HUES64 (cell line): ENCODE data around the gene CFAP92. TPM values are rescaled to one million over a fixed set of nuclear protein-coding genes. Genes with fewer than 3 reads are reported as not detected.

ENCODE experiments used
- H3K27ac ChIP-seq: 2 replicates; pipeline ENCODE4 v1.7.0; 2013; ENCODE audit warnings: low read depth, low read length, inconsistent platforms
- H3K27me3 ChIP-seq: 2 replicates; pipeline ENCODE4 v1.6.1; 2013; ENCODE audit warnings: mild to moderate bottlenecking, low read length; ENCODE audit not compliant: insufficient read depth
- H3K36me3 ChIP-seq: 2 replicates; pipeline ENCODE4 v1.6.1; 2013; ENCODE audit warnings: mild to moderate bottlenecking, low read length; ENCODE audit not compliant: insufficient read depth
- H3K4me1 ChIP-seq: 2 replicates; pipeline ENCODE4 v1.6.1; 2013; ENCODE audit warnings: mild to moderate bottlenecking, low read length, moderate library complexity; ENCODE audit not compliant: insufficient read depth
- H3K4me3 ChIP-seq: 2 replicates; pipeline ENCODE4 v1.5.1; 2013; ENCODE audit warnings: mild to moderate bottlenecking, low read length, moderate library complexity
- H3K9ac ChIP-seq: 2 replicates; pipeline ENCODE4 v1.6.1; 2013; ENCODE audit warnings: mild to moderate bottlenecking, low read depth, low read length
- H3K9me3 ChIP-seq: 2 replicates; pipeline ENCODE4 v1.6.1; 2013; ENCODE audit warnings: low read depth, low read length; ENCODE audit not compliant: insufficient read depth
- WGBS: fragments of 150-250, 120-280 bp; methylation state at CpG from one replicate; pipeline ENCODE4 v1.1.7; 2013; ENCODE audit warnings: missing lambda C conversion rate; 5-methylcytosine and 5-hydroxymethylcytosine counted together
- polyA plus RNA-seq, 2 experiments: library from polyadenylated mRNA; stranded (reverse); fragments of 50-300 nt; gene quantifications; one replicate each; pipeline ENCODE4 v1.2.3, GENCODE V29; 2013

CFAP92 gene, protein sequence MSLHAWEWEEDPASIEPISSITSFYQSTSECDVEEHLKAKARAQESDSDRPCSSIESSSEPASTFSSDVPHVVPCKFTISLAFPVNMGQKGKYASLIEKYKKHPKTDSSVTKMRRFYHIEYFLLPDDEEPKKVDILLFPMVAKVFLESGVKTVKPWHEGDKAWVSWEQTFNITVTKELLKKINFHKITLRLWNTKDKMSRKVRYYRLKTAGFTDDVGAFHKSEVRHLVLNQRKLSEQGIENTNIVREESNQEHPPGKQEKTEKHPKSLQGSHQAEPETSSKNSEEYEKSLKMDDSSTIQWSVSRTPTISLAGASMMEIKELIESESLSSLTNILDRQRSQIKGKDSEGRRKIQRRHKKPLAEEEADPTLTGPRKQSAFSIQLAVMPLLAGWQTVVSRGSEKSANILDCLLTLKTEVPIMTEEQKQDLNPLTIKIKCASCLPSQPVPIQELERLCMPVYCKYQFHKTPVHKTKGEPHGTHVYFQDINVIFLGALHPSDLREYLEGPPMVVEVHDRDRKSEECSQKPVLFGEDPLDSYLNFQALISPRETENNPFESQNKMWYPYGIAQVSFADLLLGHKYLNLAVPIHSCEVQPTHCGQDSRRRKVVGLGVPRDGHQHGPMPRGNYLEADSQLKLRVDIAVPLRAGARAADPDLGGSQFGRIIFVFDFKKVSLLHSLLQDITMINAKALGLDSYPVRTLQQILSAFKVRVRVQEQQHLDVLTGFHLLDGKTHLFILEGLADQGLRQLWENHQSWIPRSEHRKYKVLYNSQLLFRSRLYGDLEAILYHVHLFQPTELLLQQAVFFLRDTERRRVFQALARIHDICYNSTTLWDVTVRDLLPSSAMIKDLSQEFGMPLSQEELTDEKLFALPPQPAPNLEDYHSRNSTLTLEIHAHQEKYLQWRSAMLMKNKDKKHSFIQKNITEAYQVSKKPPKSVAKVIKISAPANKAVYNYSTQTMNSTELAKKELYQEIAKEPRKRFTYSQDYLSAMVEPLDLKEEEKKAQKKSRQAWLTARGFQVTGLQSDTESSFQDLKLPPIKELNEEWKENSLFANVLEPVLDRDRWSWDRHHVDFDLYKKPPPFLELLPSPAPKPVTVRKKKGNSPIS
- 2.5 TPM for polyA plus RNA-seq (2013, experiment 1 of 2)
- polyA plus RNA-seq (2013, experiment 2 of 2): 4.1 TPM

DNA sequence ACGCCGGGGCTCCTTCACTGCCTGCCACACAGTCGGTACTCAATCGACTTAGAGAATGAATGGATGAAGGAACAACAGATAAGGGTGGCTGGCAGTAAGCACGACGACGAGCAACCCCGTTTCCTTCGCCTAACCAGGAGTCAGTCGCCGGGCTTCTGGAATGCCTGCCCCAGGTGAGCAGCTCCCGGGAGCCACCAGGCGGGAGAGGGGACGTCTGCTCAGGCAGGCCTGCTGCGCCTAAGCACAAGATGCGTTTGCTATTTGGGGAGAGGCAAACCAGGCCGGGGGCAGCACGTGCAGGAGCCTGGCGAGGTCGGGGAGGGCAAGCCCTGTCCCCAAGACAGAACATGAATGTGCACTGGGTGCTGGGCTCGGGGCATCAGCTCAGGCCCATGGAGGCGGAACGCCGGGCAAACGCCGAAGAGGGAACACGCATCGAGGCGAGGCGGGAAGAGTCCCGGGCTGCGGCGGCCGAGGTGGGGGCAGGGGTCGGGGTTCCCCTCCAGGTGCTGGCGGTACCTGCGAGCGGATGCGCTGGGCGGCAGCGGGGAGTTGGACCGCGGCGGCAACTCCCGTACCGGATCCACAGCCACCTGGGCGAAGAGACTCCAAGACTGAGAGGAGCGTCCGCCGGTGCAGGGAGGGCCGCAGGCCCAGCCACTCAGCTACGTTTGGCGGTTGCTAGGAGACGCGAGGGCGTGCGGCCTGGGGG lies at the start of gene CFAP92:
TSS of gene CFAP92 (minus strand) at position 616 of the 712 bp plus-strand sequence. CDS start 772 bp downstream, outside the sequence.
- no peaks in the 10 kb centered on the region for H3K9me3 ChIP-seq
- no peaks in the 10 kb centered on the region for H3K36me3 ChIP-seq
- peak within 1 kb of the TSS; percentile 43 for H3K9ac ChIP-seq
- H3K4me3 ChIP-seq: peak within 1 kb of the TSS; percentile 55
- H3K27ac ChIP-seq: no peak within 1 kb of the TSS
- 2% methylated on average over 57 of the region's 57 CpGs for WGBS
- peaks cover 14% of the 10 kb centered on the region; the same call in 1 of the 2 replicates for H3K4me1 ChIP-seq
- H3K27me3 ChIP-seq: peaks cover 39% of the 10 kb centered on the region

DNA sequence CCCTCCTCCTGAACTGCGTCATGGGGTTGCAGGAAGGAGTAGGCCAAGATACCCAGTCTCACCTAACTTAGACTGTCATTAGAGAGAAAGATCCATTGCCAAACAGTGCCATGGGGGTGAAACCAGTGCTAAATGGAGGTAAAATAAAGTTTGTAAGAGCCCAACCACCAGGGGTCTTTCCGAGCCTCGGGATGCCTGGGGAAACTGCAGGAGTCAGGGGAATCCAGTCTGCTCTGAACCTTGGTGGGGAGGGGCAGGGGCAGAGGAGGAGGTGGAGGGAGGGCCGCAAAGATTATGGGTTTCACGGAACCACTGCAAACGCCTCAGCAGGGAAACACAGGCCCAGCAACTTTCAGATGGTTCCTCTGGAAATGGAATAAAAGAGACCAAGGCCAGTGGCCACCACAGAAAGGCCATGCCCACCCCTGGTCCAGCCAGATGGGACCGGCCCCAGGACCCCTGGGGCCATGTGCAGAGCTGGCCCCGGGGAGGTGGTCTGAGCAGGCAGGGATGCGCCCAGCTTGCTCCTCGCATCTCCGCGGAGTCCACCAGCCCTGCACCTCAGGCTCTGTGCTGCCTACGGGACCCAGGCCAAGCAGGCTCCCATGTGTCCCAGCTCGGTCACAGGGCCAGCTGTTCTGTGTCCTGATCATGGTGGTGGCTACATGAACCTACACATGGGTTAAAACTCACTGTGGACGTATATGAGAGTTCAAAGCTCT lies 46.9 kb upstream of the CFAP92 start:
- no peaks in the 10 kb centered on the region for H3K4me1 ChIP-seq
- H3K27me3 ChIP-seq: peaks cover 3% of the 10 kb centered on the region; the same call in 1 of the 2 replicates
- no peak overlapping the region for H3K9ac ChIP-seq
- no peaks in the 10 kb centered on the region for H3K9me3 ChIP-seq
- H3K36me3 ChIP-seq: no peaks in the 10 kb centered on the region
- H3K4me3 ChIP-seq: no peak overlapping the region
- WGBS: 81% methylated on average over 15 of the region's 15 CpGs
- H3K27ac ChIP-seq: no peak overlapping the region

DNA sequence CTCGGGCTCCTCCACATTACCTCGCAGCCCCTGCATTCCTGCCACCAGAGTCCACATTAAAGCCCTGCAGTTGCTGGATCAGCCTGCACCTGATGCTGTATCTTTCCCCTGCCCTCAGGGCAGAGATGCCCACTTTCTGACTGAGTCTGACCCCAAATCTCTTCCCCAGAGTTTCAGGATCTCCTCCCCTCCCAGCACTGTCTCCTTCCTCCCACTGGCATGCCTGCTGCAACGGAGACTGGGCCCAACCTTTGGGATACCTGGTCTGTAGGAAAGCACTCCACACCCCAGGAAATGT lies 46.1 kb upstream of the CFAP92 start:
- WGBS: 90% methylated on average over 3 of the region's 3 CpGs
- H3K9ac ChIP-seq: no peak overlapping the region

DNA sequence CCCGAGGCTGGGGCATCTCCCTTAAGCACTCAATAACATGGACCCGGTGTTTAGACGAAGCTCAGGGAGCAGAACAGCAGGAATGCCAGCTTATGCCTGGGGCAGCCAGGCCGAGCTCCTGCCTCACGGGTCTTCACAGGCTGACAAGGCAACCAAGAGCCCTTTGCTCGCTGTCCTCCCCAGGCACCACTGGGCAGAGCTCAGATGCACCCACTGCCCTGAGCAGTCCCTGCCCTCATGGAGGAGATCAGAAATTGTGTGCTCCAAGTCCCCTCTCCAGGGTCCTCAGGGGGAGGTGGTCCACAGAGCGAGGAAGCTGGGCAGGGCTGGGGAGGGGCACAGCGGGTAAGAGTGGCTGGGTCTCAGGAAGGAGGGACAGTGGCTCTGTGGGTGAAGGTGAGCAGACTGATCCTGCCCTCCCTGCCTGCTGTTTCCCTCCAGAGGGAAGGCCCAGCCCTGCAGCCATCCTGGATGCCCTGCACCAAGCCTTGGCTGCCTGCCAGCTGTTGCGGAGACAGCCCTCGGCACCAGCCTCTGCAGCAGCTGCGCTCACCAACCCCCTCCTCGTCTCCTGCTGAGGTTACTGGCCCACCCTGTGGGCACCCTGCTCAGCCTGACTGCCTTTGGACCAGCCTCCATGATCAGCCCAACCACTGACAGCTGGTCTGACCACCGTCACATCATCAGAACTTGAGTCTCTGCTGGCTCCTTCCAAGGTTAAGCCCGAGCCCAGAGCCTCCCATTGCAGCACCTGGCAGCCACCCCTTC lies 45.6 kb upstream of the CFAP92 start:
- H3K27ac ChIP-seq: no peak overlapping the region
- H3K4me3 ChIP-seq: no peak overlapping the region
- H3K36me3 ChIP-seq: no peaks in the 10 kb centered on the region
- H3K27me3 ChIP-seq: no peaks in the 10 kb centered on the region
- WGBS: 88% methylated on average over 14 of the region's 14 CpGs
- no peaks in the 10 kb centered on the region for H3K9me3 ChIP-seq
- no peak overlapping the region for H3K9ac ChIP-seq
- H3K4me1 ChIP-seq: no peaks in the 10 kb centered on the region

More for the DNA sequence above, 46.1 kb upstream of the CFAP92 start:
- Histone ChIP-seq H3K4me3 (no peak overlapping the region), H3K27ac (no peak overlapping the region), H3K27me3 (no peaks in the 10 kb centered on the region), H3K36me3 (no peaks in the 10 kb centered on the region), H3K4me1 (no peaks in the 10 kb centered on the region), H3K9me3 (no peaks in the 10 kb centered on the region)

DNA sequence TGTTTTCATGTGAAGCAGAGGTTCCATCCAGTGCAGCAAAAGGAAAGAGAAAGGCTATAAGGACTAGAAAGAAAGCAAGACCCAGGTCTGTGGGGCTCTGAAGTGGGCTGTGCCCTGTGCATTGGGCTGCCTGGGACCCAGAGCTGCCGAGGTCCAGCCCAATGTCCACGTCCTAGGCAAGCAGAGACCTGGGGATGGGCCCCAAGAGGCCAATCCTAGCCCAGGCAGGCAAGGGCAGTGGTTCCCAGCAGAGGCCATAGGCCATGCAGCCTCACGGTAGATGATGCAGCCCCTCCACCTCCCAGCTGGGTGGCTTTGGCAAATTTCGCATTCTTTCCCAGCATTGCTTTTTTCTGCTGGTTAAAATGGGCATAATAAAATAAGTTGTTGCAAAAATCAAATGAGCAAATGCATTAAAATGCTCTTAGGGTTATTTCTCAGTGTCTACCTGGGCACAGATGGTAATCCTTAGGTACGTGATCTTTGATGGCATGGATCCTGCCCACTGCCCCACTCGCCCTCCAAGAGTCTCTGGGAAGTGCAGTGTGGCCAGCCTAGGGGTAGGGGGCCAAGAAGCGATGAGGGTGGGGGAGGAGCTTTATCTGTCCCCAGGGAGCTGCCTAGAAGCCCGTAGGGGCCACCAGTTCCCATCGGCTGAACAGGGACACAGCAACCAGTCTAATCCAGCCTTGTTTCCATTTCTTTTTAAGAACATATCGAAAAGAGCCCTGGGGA lies 44.4 kb upstream of the CFAP92 start:
- H3K36me3 ChIP-seq: no peaks in the 10 kb centered on the region
- H3K9me3 ChIP-seq: no peaks in the 10 kb centered on the region
- H3K27ac ChIP-seq: no peak overlapping the region
- H3K4me1 ChIP-seq: no peaks in the 10 kb centered on the region
- WGBS: 85% methylated on average over 10 of the region's 10 CpGs
- no peak overlapping the region for H3K4me3 ChIP-seq
- no peaks in the 10 kb centered on the region for H3K27me3 ChIP-seq
- no peak overlapping the region for H3K9ac ChIP-seq

DNA sequence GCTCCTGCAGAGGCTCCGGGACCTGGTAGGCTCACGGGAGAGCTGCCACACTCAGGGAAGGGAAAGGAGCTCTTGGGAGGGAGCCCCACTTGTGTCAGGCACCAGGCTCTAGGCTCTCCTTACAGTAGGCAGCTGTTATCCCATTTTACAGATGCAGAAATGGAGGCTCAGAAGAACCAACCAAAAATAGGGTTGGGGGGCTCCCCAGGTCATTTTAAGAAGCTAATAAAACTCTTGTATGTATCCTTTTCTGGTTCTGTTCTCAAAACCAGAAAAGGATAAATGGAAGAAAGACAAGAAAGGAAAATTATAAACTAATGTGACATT lies 43.2 kb upstream of the CFAP92 start:
- Histone ChIP-seq H3K27ac (no peak overlapping the region), H3K4me1 (no peaks in the 10 kb centered on the region), H3K36me3 (no peaks in the 10 kb centered on the region), H3K27me3 (no peaks in the 10 kb centered on the region), H3K4me3 (no peak overlapping the region), H3K9me3 (no peaks in the 10 kb centered on the region), H3K9ac (no peak overlapping the region)
- 50% methylated on average over 2 of the region's 2 CpGs for WGBS

DNA sequence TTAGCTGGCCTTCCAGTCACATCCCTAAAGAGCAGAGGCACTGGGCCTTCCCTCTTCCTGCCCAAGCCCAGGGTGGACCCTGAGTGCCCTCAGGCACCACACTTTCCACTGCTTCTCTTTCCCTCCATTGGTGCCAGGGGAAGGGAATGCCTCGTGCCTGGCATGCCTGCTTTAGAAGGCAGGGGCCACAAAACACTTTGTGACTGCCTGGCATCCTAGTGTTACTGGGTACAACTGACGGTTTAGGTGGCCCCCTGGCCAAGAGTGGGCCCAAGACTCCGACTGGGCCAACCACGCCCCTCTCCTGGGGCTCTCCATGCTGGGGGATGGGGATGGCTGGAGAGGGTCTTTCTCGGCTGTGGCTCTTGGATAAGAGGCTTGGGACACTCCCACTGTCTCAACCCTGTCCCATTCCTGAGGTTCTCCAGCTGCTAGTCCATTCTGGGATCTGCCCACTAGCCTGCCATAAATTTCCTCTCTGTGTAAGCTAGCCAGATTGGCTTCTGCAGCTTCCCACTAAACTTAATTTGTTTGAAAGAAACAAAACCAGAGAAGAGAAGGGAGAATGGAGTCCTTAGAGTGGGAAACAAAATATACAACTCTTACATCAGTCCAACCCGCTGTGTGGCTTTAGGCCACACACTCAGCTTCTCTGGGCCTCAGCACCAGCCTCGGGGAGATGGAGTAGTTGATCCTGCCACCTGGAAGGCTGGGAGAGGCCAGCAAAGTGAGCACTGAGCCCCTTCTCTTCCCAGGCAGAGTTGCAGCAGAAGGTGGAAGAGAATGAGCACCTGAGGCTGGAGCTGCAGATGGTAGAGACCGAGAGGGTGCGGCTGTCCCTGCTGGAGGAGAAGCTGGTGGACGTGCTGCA lies 42.6 kb upstream of the CFAP92 start:
- Histone ChIP-seq H3K4me1 (no peaks in the 10 kb centered on the region), H3K27ac (no peak overlapping the region), H3K4me3 (no peak overlapping the region), H3K27me3 (no peaks in the 10 kb centered on the region), H3K9ac (no peak overlapping the region), H3K9me3 (no peaks in the 10 kb centered on the region), H3K36me3 (no peaks in the 10 kb centered on the region)
- 88% methylated on average over 10 of the region's 10 CpGs for WGBS

DNA sequence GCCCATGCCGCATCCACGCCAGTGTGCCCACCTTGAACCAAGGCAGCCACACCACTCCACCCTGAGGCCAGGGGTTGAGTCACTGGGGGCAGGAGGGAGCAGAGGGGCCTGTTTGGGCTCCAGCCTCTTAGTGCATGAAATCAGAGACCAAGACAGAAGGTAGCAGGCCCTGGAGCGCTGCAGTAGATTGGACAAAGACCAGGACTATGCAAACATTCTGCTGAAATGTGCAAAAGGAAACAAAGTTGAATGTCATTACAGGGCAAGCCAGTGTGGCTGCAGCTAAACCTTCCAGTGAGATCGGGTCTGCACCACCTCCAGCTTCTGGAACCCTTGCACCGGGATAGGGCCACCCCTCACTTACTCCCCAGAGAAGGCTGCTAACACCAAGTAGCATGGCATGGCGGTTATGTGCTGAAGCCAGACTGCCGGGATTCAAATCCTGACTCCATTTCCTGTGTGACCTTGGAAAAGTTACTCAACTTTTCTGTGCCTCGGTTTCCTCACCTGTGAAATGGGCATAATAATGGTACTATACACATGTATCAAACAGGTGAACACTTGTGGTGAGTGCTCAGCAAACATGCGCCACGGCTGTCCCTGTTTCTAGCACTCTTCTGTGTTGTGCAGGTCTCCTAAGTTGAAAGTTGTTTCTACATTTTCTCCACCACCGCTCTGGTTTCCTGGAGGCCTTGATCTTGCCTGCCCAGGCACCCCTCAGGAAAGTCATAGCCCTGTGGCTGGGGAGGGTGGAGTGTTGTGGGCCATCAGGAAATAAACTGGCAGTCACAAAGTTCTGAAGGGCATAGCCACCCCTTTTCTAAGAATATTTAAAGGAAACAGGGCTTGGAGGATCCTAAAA lies 41.7 kb upstream of the CFAP92 start:
- Histone ChIP-seq H3K27ac (no peak overlapping the region), H3K27me3 (no peaks in the 10 kb centered on the region), H3K9ac (no peak overlapping the region), H3K4me3 (no peak overlapping the region), H3K36me3 (no peaks in the 10 kb centered on the region), H3K9me3 (no peaks in the 10 kb centered on the region), H3K4me1 (no peaks in the 10 kb centered on the region)
- WGBS: 94% methylated on average over 11 of the region's 11 CpGs
